HG02840 (cell line): Measurements from ENCODE around the gene NTF4.

Experiments used
- ATAC-seq: cut with Tn5 transposase; IDR thresholded peaks from one replicate; pipeline ENCODE4 v1.9.1; 2021; ENCODE audit warnings: mild to moderate bottlenecking, moderate library complexity, moderate number of reproducible peaks; ENCODE audit not compliant: unreplicated experiment, low FRiP score

The NTF4 gene

GRCh38 chr19:49064768-49065611, at the start of gene NTF4:
NTF4 (minus strand) TSS chr19:49064818; CDS start chr19:49061997, 2,821 bp downstream.
- no peak for ATAC-seq

GRCh38 chr19:49113762-49114629, 49.4 kb upstream of the NTF4 start, which contains the start of gene LIN7B:
LIN7B (plus strand) TSS chr19:49114370; CDS start chr19:49114405, 35 bp downstream.
- no peak for ATAC-seq

- ATAC-seq: no peak
Observed at GRCh38 chr19:49111218-49111998, 46.8 kb upstream of the NTF4 start.

GRCh38 chr19:49110567-49110966, 45.9 kb upstream of the NTF4 start:
- ATAC-seq: no peak

- ATAC-seq: no peak
Observed at GRCh38 chr19:49109569-49110233, 45.1 kb upstream of the NTF4 start.

- no peak for ATAC-seq
Observed at GRCh38 chr19:49109051-49109450, 44.4 kb upstream of the NTF4 start.

GRCh38 chr19:49107625-49108459, 43.2 kb upstream of the NTF4 start:
- ATAC-seq: no peak

GRCh38 chr19:49106648-49107135, 42.1 kb upstream of the NTF4 start:
- no peak for ATAC-seq

- ATAC-seq: no peak
Observed at GRCh38 chr19:49104229-49104864, 39.7 kb upstream of the NTF4 start.

GRCh38 chr19:49103331-49104085, 38.9 kb upstream of the NTF4 start:
- ATAC-seq: no peak

GRCh38 chr19:49102303-49102702, 37.7 kb upstream of the NTF4 start:
- ATAC-seq: no peak

GRCh38 chr19:49101160-49101559, 36.5 kb upstream of the NTF4 start:
- no peak for ATAC-seq

- no peak for ATAC-seq
Observed at GRCh38 chr19:49098795-49099194, 34.2 kb upstream of the NTF4 start.

GRCh38 chr19:49097453-49098288, 33.1 kb upstream of the NTF4 start:
- no peak for ATAC-seq

GRCh38 chr19:49094505-49095482, 30.2 kb upstream of the NTF4 start:
- ATAC-seq: no peak

- ATAC-seq: no peak
Observed at GRCh38 chr19:49092686-49093085, 28.1 kb upstream of the NTF4 start.
